Astrocyte (in vitro differentiated cells and primary cell): ENCODE measurements around the gene ZMIZ1.

Experiments used
- EZH2 ChIP-seq: IDR thresholded peaks from 2 replicates; pipeline ENCODE4 v1.6.1; 2012; ENCODE audit warnings: mild to moderate bottlenecking, low read length, inconsistent platforms; ENCODE audit not compliant: insufficient read depth
- TF ChIP-seq, protein P1 (sequence below): IDR thresholded peaks from 2 replicates; pipeline ENCODE4 v1.5.1; 2011; ENCODE audit warnings: low read depth, mild to moderate bottlenecking, inconsistent platforms, low read length, moderate library complexity; ENCODE audit not compliant: insufficient read depth

DNA sequence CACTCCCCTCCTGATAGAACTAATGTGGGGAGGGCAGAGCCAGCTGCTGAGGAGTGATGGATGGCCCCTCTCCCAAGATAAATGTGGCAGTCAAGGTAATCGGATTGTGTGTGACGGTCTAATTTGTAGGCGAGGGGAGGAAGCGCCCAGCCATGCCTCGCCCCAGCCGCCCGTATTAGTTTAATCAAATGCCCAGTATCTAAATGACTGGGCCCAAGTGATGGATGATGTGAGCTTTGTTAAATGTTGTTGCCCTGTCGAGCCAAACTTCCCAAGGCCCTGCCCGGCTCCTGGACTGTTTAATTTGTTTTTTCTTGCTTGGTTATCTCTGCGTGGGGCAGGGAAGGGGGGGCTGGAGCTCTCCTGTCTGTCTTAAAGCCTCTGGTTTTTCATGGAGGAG is 190.1 kb downstream of the ZMIZ1 start:
- TF ChIP-seq, protein P1, sequence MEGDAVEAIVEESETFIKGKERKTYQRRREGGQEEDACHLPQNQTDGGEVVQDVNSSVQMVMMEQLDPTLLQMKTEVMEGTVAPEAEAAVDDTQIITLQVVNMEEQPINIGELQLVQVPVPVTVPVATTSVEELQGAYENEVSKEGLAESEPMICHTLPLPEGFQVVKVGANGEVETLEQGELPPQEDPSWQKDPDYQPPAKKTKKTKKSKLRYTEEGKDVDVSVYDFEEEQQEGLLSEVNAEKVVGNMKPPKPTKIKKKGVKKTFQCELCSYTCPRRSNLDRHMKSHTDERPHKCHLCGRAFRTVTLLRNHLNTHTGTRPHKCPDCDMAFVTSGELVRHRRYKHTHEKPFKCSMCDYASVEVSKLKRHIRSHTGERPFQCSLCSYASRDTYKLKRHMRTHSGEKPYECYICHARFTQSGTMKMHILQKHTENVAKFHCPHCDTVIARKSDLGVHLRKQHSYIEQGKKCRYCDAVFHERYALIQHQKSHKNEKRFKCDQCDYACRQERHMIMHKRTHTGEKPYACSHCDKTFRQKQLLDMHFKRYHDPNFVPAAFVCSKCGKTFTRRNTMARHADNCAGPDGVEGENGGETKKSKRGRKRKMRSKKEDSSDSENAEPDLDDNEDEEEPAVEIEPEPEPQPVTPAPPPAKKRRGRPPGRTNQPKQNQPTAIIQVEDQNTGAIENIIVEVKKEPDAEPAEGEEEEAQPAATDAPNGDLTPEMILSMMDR = no peak
- TF ChIP-seq EZH2 = no peak
